GM23338 (cell line): ENCODE measurements around the gene RASGRF2. TPM values are rescaled to one million over a fixed set of nuclear protein-coding genes. Genes with fewer than 3 reads are reported as not detected.

Experiments
- ATAC-seq: fragments of 200-7000 bp; cut with Tn5 transposase; 3 replicates; pipeline ENCODE4 v1.9.1; 2020
- DNase-seq: peaks from one replicate; pipeline ENCODE4 v3.0.0-alpha.2; 2015; ENCODE audit warnings: low spot score
- H2AFZ ChIP-seq: fragments of 200-600 bp; sonication (generic); 2 replicates; pipeline ENCODE4 v1.8.0; 2016; ENCODE audit warnings: antibody characterized with exemption, mild to moderate bottlenecking, moderate library complexity
- H3F3A ChIP-seq: fragments of 200-600 bp; sonication (generic); replicated peaks from 2 replicates; pipeline ENCODE4 v1.8.0; 2017; ENCODE audit warnings: antibody characterized with exemption, mixed run types, low read depth
- H3K27ac ChIP-seq: fragments of 200-600 bp; sonication (generic); 2 replicates; pipeline ENCODE4 v1.6.1; 2016; ENCODE audit warnings: low read depth
- H3K27me3 ChIP-seq: fragments of 200-600 bp; sonication (generic); 2 replicates; pipeline ENCODE4 v1.8.0; 2016; ENCODE audit warnings: mild to moderate bottlenecking, mixed run types, moderate library complexity; ENCODE audit not compliant: insufficient read depth
- H3K36me3 ChIP-seq: fragments of 200-600 bp; sonication (generic); 2 replicates; pipeline ENCODE4 v1.8.0; 2016; ENCODE audit warnings: mild to moderate bottlenecking; ENCODE audit not compliant: insufficient read depth
- H3K4me1 ChIP-seq: fragments of 200-600 bp; sonication (generic); 2 replicates; pipeline ENCODE4 v1.8.0; 2016; ENCODE audit warnings: mild to moderate bottlenecking, moderate library complexity; ENCODE audit not compliant: insufficient read depth
- H3K4me2 ChIP-seq: fragments of 200-600 bp; sonication (generic); 2 replicates; pipeline ENCODE4 v1.7.1; 2017; ENCODE audit warnings: mixed run types
- H3K4me3 ChIP-seq: fragments of 200-600 bp; sonication (generic); 2 replicates; pipeline ENCODE4 v1.6.1; 2016; ENCODE audit warnings: mixed run types
- H3K79me2 ChIP-seq: fragments of 200-600 bp; sonication (generic); replicated peaks from 2 replicates; pipeline ENCODE4 v1.8.0; 2017; ENCODE audit warnings: mild to moderate bottlenecking; ENCODE audit not compliant: insufficient read depth
- H3K9me2 ChIP-seq: fragments of 200-600 bp; sonication (generic); 2 replicates; pipeline ENCODE4 v1.8.0; 2017; ENCODE audit not compliant: insufficient read depth
- H4K20me1 ChIP-seq: fragments of 200-600 bp; sonication (generic); replicated peaks from 2 replicates; pipeline ENCODE4 v1.8.0; 2017; ENCODE audit warnings: mild to moderate bottlenecking; ENCODE audit not compliant: insufficient read depth
- H3K27ac Mint-ChIP-seq: 2 replicates; pipeline ENCODE4 v1.8.0; 2020; ENCODE audit warnings: inconsistent platforms, mild to moderate bottlenecking, moderate library complexity, mixed read lengths
- H3K27me3 Mint-ChIP-seq: 3 replicates; pipeline ENCODE4 v1.8.0; 2022; ENCODE audit warnings: low read depth, mild to moderate bottlenecking, moderate library complexity, mixed read lengths, inconsistent platforms; ENCODE audit not compliant: insufficient read depth, poor library complexity
- H3K36me3 Mint-ChIP-seq: 3 replicates; pipeline ENCODE4 v1.8.0; 2021; ENCODE audit warnings: low read depth, mild to moderate bottlenecking, inconsistent platforms, moderate library complexity, mixed read lengths
- H3K4me1 Mint-ChIP-seq: 3 replicates; pipeline ENCODE4 v1.8.0; 2020; ENCODE audit warnings: mild to moderate bottlenecking, inconsistent platforms, mixed read lengths
- H3K4me3 Mint-ChIP-seq: 3 replicates; pipeline ENCODE4 v1.8.0; 2021; ENCODE audit warnings: moderate library complexity, mild to moderate bottlenecking, inconsistent platforms, mixed read lengths
- H3K9me3 Mint-ChIP-seq: 3 replicates; pipeline ENCODE4 v1.8.0; 2020; ENCODE audit warnings: moderate library complexity, mild to moderate bottlenecking, inconsistent platforms, mixed read lengths
- CREB1 ChIP-seq: fragments of 250-450 bp; sonication (Bioruptor Pico); IDR thresholded peaks from 2 replicates; pipeline ENCODE4 v1.5.0; 2020; ENCODE audit warnings: low read depth, mild to moderate bottlenecking, moderate library complexity
- CTCF ChIP-seq, 2 experiments: fragments of 200-600 bp in 1 of 2; sonication (generic) in 1 of 2; conservative IDR thresholded peaks; 2 replicates each; pipeline versions ENCODE4 v1.5.1 to v1.6.1; 2016 to 2017; ENCODE audit warnings: antibody characterized with exemption in 2 of 2, low read depth in 2 of 2, mild to moderate bottlenecking in 2 of 2, moderate library complexity in 1 of 2
- EZH2 ChIP-seq: fragments of 200-600 bp; sonication (generic); IDR thresholded peaks from one replicate; pipeline ENCODE4 v1.8.0; 2017; ENCODE audit warnings: antibody characterized with exemption, mild to moderate bottlenecking, low read depth; ENCODE audit not compliant: unreplicated experiment
- JUNB ChIP-seq: IDR thresholded peaks from one replicate; pipeline ENCODE4 v1.6.1; 2016; ENCODE audit warnings: antibody characterized with exemption; ENCODE audit not compliant: unreplicated experiment
- NANOG ChIP-seq: IDR thresholded peaks from 2 replicates; pipeline ENCODE4 v1.6.1; 2016; ENCODE audit warnings: antibody characterized with exemption, borderline replicate concordance
- POLR2AphosphoS5 ChIP-seq: IDR thresholded peaks from 2 replicates; pipeline ENCODE4 v1.6.1; 2016; ENCODE audit warnings: antibody characterized with exemption, low read depth
- STAT1 ChIP-seq: IDR thresholded peaks from one replicate; pipeline ENCODE4 v1.6.1; 2016; ENCODE audit warnings: antibody characterized with exemption; ENCODE audit not compliant: unreplicated experiment
- ZNF331 ChIP-seq: fragments of 250-450 bp; sonication (Bioruptor Pico); IDR thresholded peaks from 2 replicates; pipeline ENCODE4 v1.5.0; 2020; ENCODE audit warnings: low read depth, mild to moderate bottlenecking, moderate library complexity
- polyA plus RNA-seq: library from polyadenylated mRNA; unstranded; fragments of >200 nt; fragmentation: Nextera tagmentation; extraction: Ambion mirVana; gene quantifications from 2 replicates; pipeline ENCODE4 v1.2.1, GENCODE V29; 2016
- total RNA-seq: library from RNA; depleted of rRNA; stranded (reverse); fragments of >200 nt; shearing (Covaris generic); gene quantifications from 2 replicates; pipeline ENCODE4 v1.2.3, GENCODE V29; 2014
- TF ChIP-seq, protein P1 (sequence below): IDR thresholded peaks from one replicate; pipeline ENCODE4 v1.6.1; 2018; ENCODE audit warnings: antibody characterized with exemption; ENCODE audit not compliant: unreplicated experiment

Gene RASGRF2
- total and polyA plus RNA-seq, 2 experiments from 2014 or later: 5.0 to 19.2 TPM

DNA sequence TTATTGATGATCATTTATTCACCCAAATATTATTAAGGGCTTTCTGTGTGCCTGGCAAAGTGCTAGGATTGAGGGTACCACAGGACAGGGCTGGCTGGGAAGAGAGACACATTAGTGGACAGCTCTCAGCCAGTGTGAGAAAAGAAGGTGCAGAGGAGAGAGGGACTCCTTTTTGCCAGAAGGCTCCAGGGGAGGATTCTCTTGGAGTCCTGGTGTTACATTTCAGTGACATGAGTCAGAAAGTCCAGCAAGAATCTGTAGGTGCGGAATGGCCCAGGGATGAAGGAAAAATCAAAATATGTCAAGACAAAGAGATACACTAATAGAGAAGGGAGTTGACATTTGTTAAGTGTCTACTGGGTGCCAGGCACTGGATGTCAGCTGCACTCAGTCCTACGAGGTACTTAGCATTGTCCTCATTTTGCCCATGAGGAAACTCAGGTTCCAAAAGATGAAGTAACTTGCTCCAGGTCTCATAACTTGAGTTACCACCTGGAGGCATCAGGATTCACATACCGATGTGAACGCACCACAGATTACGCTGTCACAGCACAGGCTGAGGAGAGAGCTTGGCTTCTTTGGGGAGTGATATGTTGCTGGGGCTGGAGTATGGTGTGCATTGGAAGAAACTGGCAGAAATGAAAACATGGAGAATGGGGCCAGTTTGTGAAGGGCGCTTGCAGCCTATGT lies 60.5 kb downstream of the RASGRF2 start:
- H3K36me3 Mint-ChIP-seq: no peaks in the 10 kb centered on the region

More for the DNA sequence above, 60.5 kb downstream of the RASGRF2 start:
- H3K27ac Mint-ChIP-seq: no peak overlapping the region
- no peaks in the 10 kb centered on the region for H3K9me2 ChIP-seq
- no peak overlapping the region for H3K4me2 ChIP-seq
- peaks cover 7% of the 10 kb centered on the region; the same call in 2 of the 3 replicates for H3K4me1 Mint-ChIP-seq
- H3K79me2 ChIP-seq: peaks cover 10% of the 10 kb centered on the region
- peaks cover 3% of the 10 kb centered on the region for H3K27me3 Mint-ChIP-seq
- H3K27me3 ChIP-seq: no peaks in the 10 kb centered on the region
- TF ChIP-seq CREB1 (CRISPR knock-in tag) (no peak), POLR2AphosphoS5 (no peak), ZNF331 (CRISPR knock-in tag) (no peak), STAT1 (no peak), EZH2 (no peak), CTCF (conservative IDR thresholded peaks at IDR 0.05; ENCODE audit: low read depth in 2 of 2) (no peak), NANOG (no peak), JUNB (no peak)
- TF ChIP-seq, protein P1, sequence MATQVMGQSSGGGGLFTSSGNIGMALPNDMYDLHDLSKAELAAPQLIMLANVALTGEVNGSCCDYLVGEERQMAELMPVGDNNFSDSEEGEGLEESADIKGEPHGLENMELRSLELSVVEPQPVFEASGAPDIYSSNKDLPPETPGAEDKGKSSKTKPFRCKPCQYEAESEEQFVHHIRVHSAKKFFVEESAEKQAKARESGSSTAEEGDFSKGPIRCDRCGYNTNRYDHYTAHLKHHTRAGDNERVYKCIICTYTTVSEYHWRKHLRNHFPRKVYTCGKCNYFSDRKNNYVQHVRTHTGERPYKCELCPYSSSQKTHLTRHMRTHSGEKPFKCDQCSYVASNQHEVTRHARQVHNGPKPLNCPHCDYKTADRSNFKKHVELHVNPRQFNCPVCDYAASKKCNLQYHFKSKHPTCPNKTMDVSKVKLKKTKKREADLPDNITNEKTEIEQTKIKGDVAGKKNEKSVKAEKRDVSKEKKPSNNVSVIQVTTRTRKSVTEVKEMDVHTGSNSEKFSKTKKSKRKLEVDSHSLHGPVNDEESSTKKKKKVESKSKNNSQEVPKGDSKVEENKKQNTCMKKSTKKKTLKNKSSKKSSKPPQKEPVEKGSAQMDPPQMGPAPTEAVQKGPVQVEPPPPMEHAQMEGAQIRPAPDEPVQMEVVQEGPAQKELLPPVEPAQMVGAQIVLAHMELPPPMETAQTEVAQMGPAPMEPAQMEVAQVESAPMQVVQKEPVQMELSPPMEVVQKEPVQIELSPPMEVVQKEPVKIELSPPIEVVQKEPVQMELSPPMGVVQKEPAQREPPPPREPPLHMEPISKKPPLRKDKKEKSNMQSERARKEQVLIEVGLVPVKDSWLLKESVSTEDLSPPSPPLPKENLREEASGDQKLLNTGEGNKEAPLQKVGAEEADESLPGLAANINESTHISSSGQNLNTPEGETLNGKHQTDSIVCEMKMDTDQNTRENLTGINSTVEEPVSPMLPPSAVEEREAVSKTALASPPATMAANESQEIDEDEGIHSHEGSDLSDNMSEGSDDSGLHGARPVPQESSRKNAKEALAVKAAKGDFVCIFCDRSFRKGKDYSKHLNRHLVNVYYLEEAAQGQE: no peak
- H3K4me3 ChIP-seq: no peak overlapping the region
- no peaks in the 10 kb centered on the region for H3K36me3 ChIP-seq
- peaks cover 6% of the 10 kb centered on the region; the same call in 1 of the 2 replicates for H4K20me1 ChIP-seq
- ATAC-seq (no peak), DNase-seq (no peak)
- H3K4me1 ChIP-seq: peaks cover 3% of the 10 kb centered on the region; the same call in 1 of the 2 replicates
- H3K9me3 Mint-ChIP-seq: no peaks in the 10 kb centered on the region
- H3K27ac ChIP-seq: no peak overlapping the region
- no peaks in the 10 kb centered on the region for H3F3A ChIP-seq
- H3K4me3 Mint-ChIP-seq: no peak overlapping the region
- H2AFZ ChIP-seq: no peak overlapping the region
